H1 (cell line): Measurements from ENCODE around the gene NECTIN1. TPM values are rescaled to one million over a fixed set of nuclear protein-coding genes. Genes with fewer than 3 reads are reported as not detected.

Experiments used
- CTCF ChIA-PET: fragments of 300-600 bp; sonication (Branson Sonifier 250); formaldehyde crosslinking; loops from one replicate; lab custom pipeline; 2021; ENCODE audit not compliant: partially characterized antibody; lab: Charles Lee
- POLR2A ChIA-PET: fragments of 300-600 bp; sonication (Branson Sonifier 250); formaldehyde crosslinking; loops from one replicate; lab custom pipeline; 2021; ENCODE audit warnings: inconsistent platforms; ENCODE audit not compliant: partially characterized antibody; lab: Charles Lee
- DNase-seq, 2 experiments: peaks; one replicate each; pipeline versions ENCODE4 v3.0.0 to v3.0.0-alpha.2; 2010 to 2022; ENCODE audit warnings: low spot score in 2 of 2, low read depth in 1 of 2, mixed read lengths in 1 of 2
- FAIRE-seq: peaks from 2 replicates; lab custom pipeline; 2011; peaks lifted over from hg19 to GRCh38; lab: Jason Lieb, UNC
- H2AFZ ChIP-seq: 2 replicates; pipeline ENCODE4 v1.8.1; 2012; ENCODE audit warnings: low read length, inconsistent platforms
- H2AK5ac ChIP-seq: 2 replicates; pipeline ENCODE4 v1.6.1; 2013; ENCODE audit warnings: low read depth, low read length
- H2BK120ac ChIP-seq: replicated peaks from 2 replicates; pipeline ENCODE3; 2013; ENCODE audit warnings: low read depth, low read length, inconsistent platforms
- H2BK12ac ChIP-seq: 2 replicates; pipeline ENCODE4 v1.6.1; 2013; ENCODE audit warnings: low read depth, low read length
- H2BK15ac ChIP-seq: 2 replicates; pipeline ENCODE4 v1.6.1; 2013; ENCODE audit warnings: low read length
- H2BK20ac ChIP-seq: 2 replicates; pipeline ENCODE4 v1.6.1; 2013; ENCODE audit warnings: low read length
- H2BK5ac ChIP-seq: 2 replicates; pipeline ENCODE4 v1.6.1; 2013; ENCODE audit warnings: low read depth, low read length
- H3K14ac ChIP-seq: 2 replicates; pipeline ENCODE4 v1.6.1; 2013; ENCODE audit warnings: inconsistent platforms; ENCODE audit not compliant: insufficient read length
- H3K18ac ChIP-seq: 2 replicates; pipeline ENCODE4 v1.6.1; 2013; ENCODE audit warnings: low read length; ENCODE audit errors: extremely low read depth
- H3K23ac ChIP-seq: 2 replicates; pipeline ENCODE4 v1.6.1; 2013; ENCODE audit warnings: inconsistent platforms; ENCODE audit not compliant: insufficient read length
- H3K23me2 ChIP-seq: 2 replicates; pipeline ENCODE4 v1.6.1; 2013; ENCODE audit warnings: low read depth, low read length
- H3K27ac ChIP-seq: 2 replicates; pipeline ENCODE4 v1.6.1; 2011; ENCODE audit warnings: low read depth, low read length, inconsistent platforms
- H3K27me3 ChIP-seq, 4 experiments: replicated peaks in 1 of 4; 1 replicate in 1 of 4; 2 replicates in 3 of 4; pipeline versions ENCODE4 v1.6.1 to v1.8.1; 2011 to 2013; ENCODE audit warnings: low read length in 3 of 4, mild to moderate bottlenecking in 3 of 4, inconsistent platforms in 2 of 4, mixed read lengths in 2 of 4, moderate library complexity in 1 of 4; ENCODE audit not compliant: control insufficient read depth in 3 of 4, insufficient read depth in 3 of 4; ENCODE audit errors: extremely low read depth in 1 of 4
- H3K36me3 ChIP-seq, 4 experiments: 2 replicates each; pipeline versions ENCODE4 v1.6.1 to v1.8.1; 2011 to 2013; ENCODE audit warnings: mild to moderate bottlenecking in 4 of 4, low read length in 3 of 4, moderate library complexity in 2 of 4, control low read depth in 1 of 4, inconsistent platforms in 1 of 4; ENCODE audit not compliant: insufficient read depth in 4 of 4, control insufficient read depth in 2 of 4
- H3K4ac ChIP-seq: replicated peaks from 2 replicates; pipeline ENCODE3; 2013; ENCODE audit warnings: low read length, low read depth, mixed read lengths, inconsistent platforms; ENCODE audit not compliant: insufficient read length
- H3K4me1 ChIP-seq, 4 experiments: replicated peaks in 1 of 4; 1 replicate in 1 of 4; 2 replicates in 3 of 4; pipeline versions ENCODE4 v1.6.1 to v1.8.1; 2011 to 2013; ENCODE audit warnings: low read length in 3 of 4, inconsistent platforms in 2 of 4, mixed read lengths in 1 of 4; ENCODE audit not compliant: insufficient read depth in 4 of 4, control insufficient read depth in 3 of 4
- H3K4me2 ChIP-seq, 2 experiments: 2 replicates each; pipeline versions ENCODE4 v1.6.1 to v1.8.1; 2011 to 2013; ENCODE audit warnings: low read depth in 2 of 2, low read length in 2 of 2, control low read depth in 1 of 2, inconsistent platforms in 1 of 2, mild to moderate bottlenecking in 1 of 2; ENCODE audit not compliant: insufficient read depth in 1 of 2
- H3K4me3 ChIP-seq, 4 experiments: fragments of 200-600, 300-600 bp in 1 of 4; sonication (generic), shearing (Covaris generic), sonication (Bioruptor Twin) in 1 of 4; 2 replicates each; pipeline versions ENCODE4 v1.5.1 to v1.8.1; 2011 to 2016; ENCODE audit warnings: low read length in 4 of 4, low read depth in 3 of 4, control low read depth in 2 of 4, inconsistent platforms in 2 of 4, mild to moderate bottlenecking in 2 of 4, mixed read lengths in 1 of 4, moderate library complexity in 1 of 4; ENCODE audit not compliant: insufficient read depth in 2 of 4; ENCODE audit errors: extremely low read depth in 1 of 4
- H3K56ac ChIP-seq: replicated peaks from 2 replicates; pipeline ENCODE3; 2013; ENCODE audit warnings: low read depth, mild to moderate bottlenecking, mixed read lengths, low read length, inconsistent platforms; ENCODE audit not compliant: insufficient read length
- H3K79me1 ChIP-seq: 2 replicates; pipeline ENCODE4 v1.6.1; 2013; ENCODE audit warnings: low read depth, low read length, control low read depth
- H3K79me2 ChIP-seq, 2 experiments: 2 replicates each; pipeline versions ENCODE4 v1.6.1 to v1.8.1; 2012 to 2013; ENCODE audit warnings: low read length in 2 of 2, mild to moderate bottlenecking in 2 of 2, inconsistent platforms in 1 of 2; ENCODE audit not compliant: insufficient read depth in 2 of 2, control insufficient read depth in 1 of 2
- H3K9ac ChIP-seq, 4 experiments: replicated peaks in 1 of 4; 1 replicate in 1 of 4; 2 replicates in 3 of 4; pipeline versions ENCODE4 v1.6.1 to v1.8.1; 2011 to 2013; ENCODE audit warnings: low read depth in 3 of 4, low read length in 3 of 4, control low read depth in 2 of 4, mild to moderate bottlenecking in 2 of 4, moderate library complexity in 2 of 4, inconsistent platforms in 1 of 4; ENCODE audit errors: extremely low read depth in 1 of 4
- H3K9me3 ChIP-seq, 2 experiments: 2 replicates each; pipeline versions ENCODE4 v1.6.1 to v1.8.1; 2012 to 2013; ENCODE audit warnings: mild to moderate bottlenecking in 2 of 2, moderate library complexity in 2 of 2, control low read depth in 1 of 2, inconsistent platforms in 1 of 2, low read depth in 1 of 2, low read length in 1 of 2, mixed read lengths in 1 of 2; ENCODE audit not compliant: insufficient read depth in 2 of 2
- H4K20me1 ChIP-seq, 2 experiments: replicated peaks in 1 of 2; 2 replicates each; pipeline versions ENCODE3 to v1.8.1; 2011 to 2013; ENCODE audit warnings: inconsistent platforms in 2 of 2, low read length in 2 of 2, mild to moderate bottlenecking in 1 of 2; ENCODE audit not compliant: insufficient read depth in 2 of 2, control insufficient read depth in 1 of 2
- H4K5ac ChIP-seq: 2 replicates; pipeline ENCODE4 v1.6.1; 2013; ENCODE audit warnings: low read length, low read depth, mixed read lengths, inconsistent platforms; ENCODE audit not compliant: insufficient read length
- H4K8ac ChIP-seq: 2 replicates; pipeline ENCODE4 v1.8.0; 2013; ENCODE audit warnings: mild to moderate bottlenecking, moderate library complexity, low read length, inconsistent platforms; ENCODE audit not compliant: insufficient read depth; ENCODE audit errors: extremely low read depth
- H4K91ac ChIP-seq: replicated peaks from 2 replicates; pipeline ENCODE3; 2013; ENCODE audit warnings: low read length, mixed read lengths, inconsistent platforms; ENCODE audit not compliant: insufficient read length
- BRCA1 ChIP-seq: IDR thresholded peaks from 2 replicates; pipeline ENCODE4 v1.6.1; 2012; ENCODE audit warnings: low read depth, low read length, improper control_type of control experiment
- CTBP2 ChIP-seq: IDR thresholded peaks from 2 replicates; pipeline ENCODE4 v1.7.0; 2011; ENCODE audit warnings: borderline replicate concordance, mild to moderate bottlenecking, moderate library complexity, mixed read lengths, low read length; ENCODE audit not compliant: insufficient read depth, insufficient read length
- CTCF ChIP-seq, 3 experiments: IDR thresholded peaks; 1 replicate in 2 of 3; 2 replicates in 1 of 3; pipeline versions ENCODE4 v1.5.1 to v1.6.1; 2011; ENCODE audit warnings: low read length in 3 of 3, mild to moderate bottlenecking in 3 of 3, inconsistent platforms in 2 of 3, low read depth in 1 of 3, moderate library complexity in 1 of 3; ENCODE audit not compliant: insufficient read depth in 1 of 3; ENCODE audit errors: control extremely low read depth in 1 of 3
- JUN ChIP-seq: IDR thresholded peaks from 2 replicates; pipeline ENCODE4 v1.6.1; 2011; ENCODE audit warnings: low read depth, mild to moderate bottlenecking, improper control_type of control experiment, low read length
- JUND ChIP-seq: IDR thresholded peaks from 2 replicates; pipeline ENCODE4 v1.6.1; 2011; ENCODE audit warnings: mild to moderate bottlenecking, improper control_type of control experiment, low read length
- MAX ChIP-seq: IDR thresholded peaks from 2 replicates; pipeline ENCODE4 v1.6.1; 2012; ENCODE audit warnings: inconsistent platforms
- PHF8 ChIP-seq: fragments of 200-600 bp; sonication (generic); conservative IDR thresholded peaks from 2 replicates; pipeline ENCODE4 v1.7.1; 2012; ENCODE audit warnings: low read depth, mild to moderate bottlenecking, inconsistent platforms, low read length, moderate library complexity
- TCF12 ChIP-seq: IDR thresholded peaks from 2 replicates; pipeline ENCODE4 v1.6.1; 2011; ENCODE audit warnings: low read depth, mild to moderate bottlenecking, low read length
- TEAD4 ChIP-seq: IDR thresholded peaks from 2 replicates; pipeline ENCODE4 v1.6.1; 2012; ENCODE audit warnings: low read depth, low read length, inconsistent platforms, mixed read lengths
- YY1 ChIP-seq: IDR thresholded peaks from 2 replicates; pipeline ENCODE4 v1.6.1; 2011; ENCODE audit warnings: low read depth, mild to moderate bottlenecking, low read length
- ZNF274 ChIP-seq: IDR thresholded peaks from 2 replicates; pipeline ENCODE4 v1.7.0; 2012; ENCODE audit warnings: low read length, borderline replicate concordance; ENCODE audit errors: extremely low read depth
- WGBS, 2 experiments: shearing (Covaris generic) in 1 of 2; methylation state at CpG; one replicate each; pipeline versions ENCODE4 v1.1.6 to v1.1.7; 2013 to 2015; ENCODE audit warnings: low lambda C conversion rate in 2 of 2, mixed read lengths in 2 of 2, inconsistent platforms in 1 of 2, low coverage in 1 of 2, missing lambda C conversion rate in 1 of 2; ENCODE audit not compliant: insufficient replicate concordance in 2 of 2, insufficient coverage in 1 of 2, insufficient read length in 1 of 2; ENCODE audit errors: extremely low coverage in 1 of 2, missing lambda C conversion rate in 1 of 2; 5-methylcytosine and 5-hydroxymethylcytosine counted together
- polyA plus RNA-seq, 7 experiments: library from polyadenylated mRNA; depleted of rRNA in 3 of 7; stranded (reverse) in 5 of 7; unstranded in 2 of 7; fragments of >200 nt in 5 of 7; fragments of 200-250 nt in 2 of 7; gene quantifications; 1 replicate in 5 of 7; 2 replicates in 1 of 7; 4 replicates in 1 of 7; pipeline versions ENCODE4 v1.2.1 to v1.2.3, GENCODE V29; 2011 to 2013; ENCODE audit warnings: missing spikeins in 2 of 7, mixed read lengths in 2 of 7
- total RNA-seq: library from RNA; stranded (reverse); fragmentation: NEBNext Ultra II Directional; extraction: Animal tissue kit (Norgen Biotek cat#: 25700); gene quantifications from 2 replicates; pipeline ENCODE4 v1.2.1, GENCODE V29; 2021

Gene NECTIN1
- total and polyA plus RNA-seq, 2 of the 8 experiments (the other 6 are each of a cell fraction or from before 2014, with no cell fraction given): 43.2 to 97.7 TPM

GRCh38 chr11:119710417-119710816, 18.6 kb downstream of the NECTIN1 start:
- H3K18ac ChIP-seq: no peak overlapping the region
- no peaks in the 10 kb centered on the region for H3K36me3 ChIP-seq
- peaks cover 5 to 86% of the 10 kb centered on the region in 2 experiments; a peak in 3 of 4 replicates for H3K79me2 ChIP-seq
- peaks cover 0 to 35% (median 14%) of the 10 kb centered on the region in 4 experiments; a peak in 6 of 7 replicates for H3K4me1 ChIP-seq
- ChIA-PET CTCF (interaction anchor here (0.8 to 14.0 kb wide), 10 partner anchors 9 to 354 kb away, joined by 3 to 171 read pairs (median 4); partner anchors contain the start of gene NECTIN1), POLR2A (interaction anchor here (2.3 kb wide), 1 partner anchor 17 kb away, joined by 10 read pairs; no protein-coding TSS in a partner anchor)
- no peaks in the 10 kb centered on the region for H3K27me3 ChIP-seq
- no peak overlapping the region for H3K27ac ChIP-seq
- no peak overlapping the region for H2BK5ac ChIP-seq
- no peak overlapping the region for H3K9ac ChIP-seq
- peaks cover 42% of the 10 kb centered on the region for H3K79me1 ChIP-seq
- H3K23me2 ChIP-seq: no peaks in the 10 kb centered on the region
- no peak overlapping the region for H3K4ac ChIP-seq
- H3K23ac ChIP-seq: no peak overlapping the region
- H4K91ac ChIP-seq: no peak overlapping the region
- H4K8ac ChIP-seq: no peak overlapping the region
- H2AK5ac ChIP-seq: no peak overlapping the region
- H4K20me1 ChIP-seq: peaks cover 56 to 70% of the 10 kb centered on the region in 2 experiments
- DNase-seq (no peak), FAIRE-seq (no peak)
- H3K4me2 ChIP-seq: peak overlapping the region in 1 of 2 experiments; percentile 35; a peak in 1 of 4 replicates
- H2BK120ac ChIP-seq: no peak overlapping the region
- no peak overlapping the region for H2BK12ac ChIP-seq
- WGBS, 2 experiments: 86% methylated on average over 2 of the region's 2 CpGs; no CpG with 5 or more reads in 1 of the 2 experiments
- no peak overlapping the region for H4K5ac ChIP-seq
- H3K4me3 ChIP-seq: no peak overlapping the region
- H3K9me3 ChIP-seq: no peaks in the 10 kb centered on the region
- no peak overlapping the region for H3K56ac ChIP-seq
- no peak overlapping the region for H2BK20ac ChIP-seq
- no peak overlapping the region for H2BK15ac ChIP-seq
- H3K14ac ChIP-seq: no peak overlapping the region
- H2AFZ ChIP-seq: no peak overlapping the region
- TF ChIP-seq CTBP2 (no peak), ZNF274 (no peak), TEAD4 (no peak), BRCA1 (no peak), TCF12 (no peak), MAX (no peak), PHF8 (no peak), YY1 (no peak), CTCF (IDR thresholded peaks at IDR 0.05; ENCODE audit: control extremely low read depth in 1 of 3, insufficient read depth in 1 of 3, low read depth in 1 of 3, low read length in 3 of 3) (no peak), JUN (no peak), JUND (no peak)
